ENCODE results near the gene NPY.
"Not testable (repeated sequence)": the region's sequence is repeated elsewhere in the genome, so short reads cannot be mapped to it uniquely, and the experiment has no call there.

Gene NPY

DNA sequence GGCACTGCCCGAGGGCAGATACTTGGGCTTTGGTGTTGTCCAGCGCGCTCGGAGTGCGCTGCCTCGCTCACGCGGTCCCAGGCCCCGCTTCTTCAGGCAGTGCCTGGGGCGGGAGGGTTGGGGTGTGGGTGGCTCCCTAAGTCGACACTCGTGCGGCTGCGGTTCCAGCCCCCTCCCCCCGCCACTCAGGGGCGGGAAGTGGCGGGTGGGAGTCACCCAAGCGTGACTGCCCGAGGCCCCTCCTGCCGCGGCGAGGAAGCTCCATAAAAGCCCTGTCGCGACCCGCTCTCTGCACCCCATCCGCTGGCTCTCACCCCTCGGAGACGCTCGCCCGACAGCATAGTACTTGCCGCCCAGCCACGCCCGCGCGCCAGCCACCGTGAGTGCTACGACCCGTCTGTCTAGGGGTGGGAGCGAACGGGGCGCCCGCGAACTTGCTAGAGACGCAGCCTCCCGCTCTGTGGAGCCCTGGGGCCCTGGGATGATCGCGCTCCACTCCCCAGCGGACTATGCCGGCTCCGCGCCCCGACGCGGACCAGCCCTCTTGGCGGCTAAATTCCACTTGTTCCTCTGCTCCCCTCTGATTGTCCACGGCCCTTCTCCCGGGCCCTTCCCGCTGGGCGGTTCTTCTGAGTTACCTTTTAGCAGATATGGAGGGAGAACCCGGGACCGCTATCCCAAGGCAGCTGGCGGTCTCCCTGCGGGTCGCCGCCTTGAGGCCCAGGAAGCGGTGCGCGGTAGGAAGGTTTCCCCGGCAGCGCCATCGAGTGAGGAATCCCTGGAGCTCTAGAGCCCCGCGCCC, at the start of gene NPY:
TSS of gene NPY (plus strand) at position 294 of the 802 bp plus-strand sequence. CDS start 1,051 bp downstream, outside the sequence.
- no peak for DNase-seq (ENCODE audit: low read depth in 2 of 2)

DNA sequence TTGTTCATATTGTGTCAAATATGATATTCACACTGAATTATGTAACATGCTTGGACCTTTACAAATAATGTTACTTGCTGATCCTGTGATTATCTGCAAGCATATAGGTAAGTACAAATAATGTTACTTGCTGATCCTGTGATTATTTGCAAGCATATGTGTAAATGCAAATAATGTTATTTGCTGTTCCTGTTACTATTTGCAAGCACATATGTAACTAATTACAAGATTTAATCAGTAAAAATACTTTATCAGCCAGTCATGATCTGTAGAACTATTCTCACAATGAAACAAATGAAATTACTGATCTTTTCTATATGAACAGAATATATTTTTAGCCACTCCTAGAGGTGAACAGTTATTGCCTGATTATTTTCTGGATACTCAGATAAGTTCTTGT, 44.7 kb upstream of the NPY start:
- DNase-seq (ENCODE audit: low read depth in 2 of 2) = no peak

DNA sequence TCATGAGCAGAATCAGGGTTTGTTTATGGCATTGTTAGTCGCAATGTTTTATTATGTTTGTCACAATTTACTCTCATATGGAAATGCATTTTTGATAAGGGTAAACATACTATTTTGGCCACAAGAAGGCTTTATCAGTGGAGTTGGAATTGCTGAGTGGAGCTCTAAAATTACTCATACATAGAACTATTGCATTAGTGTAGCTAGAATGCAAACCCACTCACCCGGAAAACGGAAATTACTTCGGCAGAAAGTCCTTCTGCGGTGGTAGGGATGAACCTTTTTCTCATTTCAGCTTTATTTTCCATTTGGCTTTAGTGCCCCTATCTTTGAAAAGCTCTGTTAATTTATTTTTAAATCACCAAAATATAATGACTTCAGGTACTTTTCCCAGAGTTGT, 42.8 kb upstream of the NPY start:
- DNase-seq (ENCODE audit: low read depth in 2 of 2) = no peak

DNA sequence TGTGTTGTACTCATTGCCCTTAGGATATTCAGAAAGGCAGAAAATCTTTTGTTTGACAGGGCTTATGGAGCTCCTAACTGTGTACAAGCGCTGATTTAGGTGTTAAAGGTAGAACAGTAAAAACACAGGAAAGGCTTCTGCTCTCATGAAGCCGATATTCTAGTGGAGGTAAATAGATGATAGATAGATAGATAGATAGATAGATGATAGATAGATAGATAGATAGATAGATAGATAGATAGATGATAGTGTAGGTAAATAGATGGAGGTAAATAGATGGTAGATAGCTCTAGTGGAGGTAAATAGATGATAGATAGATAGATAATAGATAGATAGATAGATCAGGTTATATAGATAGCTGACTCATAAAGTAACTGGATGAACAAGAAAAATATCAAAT, 39.4 kb upstream of the NPY start:
- DNase-seq (ENCODE audit: low read depth in 2 of 2) = no peak

DNA sequence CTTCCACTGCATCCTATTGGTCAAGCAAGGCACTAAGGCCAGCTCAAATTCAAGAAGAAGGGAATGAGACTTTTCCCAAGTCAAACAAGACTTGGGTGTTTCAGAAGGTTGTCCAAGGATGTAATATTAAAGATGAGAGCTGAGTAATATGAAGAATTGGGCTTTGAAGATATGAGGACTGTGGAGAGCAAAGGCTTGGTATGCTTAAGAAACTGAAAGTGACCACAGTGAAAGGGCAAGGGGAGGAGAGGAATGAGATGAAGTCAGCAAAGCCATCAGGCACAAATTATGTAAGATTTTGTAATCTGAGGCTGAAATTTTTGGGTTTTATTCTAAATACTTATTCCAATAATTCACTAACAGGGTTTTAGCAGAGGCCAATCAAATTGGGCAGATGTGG, 38.6 kb upstream of the NPY start:
- no peak for DNase-seq (ENCODE audit: low read depth in 2 of 2)

DNA sequence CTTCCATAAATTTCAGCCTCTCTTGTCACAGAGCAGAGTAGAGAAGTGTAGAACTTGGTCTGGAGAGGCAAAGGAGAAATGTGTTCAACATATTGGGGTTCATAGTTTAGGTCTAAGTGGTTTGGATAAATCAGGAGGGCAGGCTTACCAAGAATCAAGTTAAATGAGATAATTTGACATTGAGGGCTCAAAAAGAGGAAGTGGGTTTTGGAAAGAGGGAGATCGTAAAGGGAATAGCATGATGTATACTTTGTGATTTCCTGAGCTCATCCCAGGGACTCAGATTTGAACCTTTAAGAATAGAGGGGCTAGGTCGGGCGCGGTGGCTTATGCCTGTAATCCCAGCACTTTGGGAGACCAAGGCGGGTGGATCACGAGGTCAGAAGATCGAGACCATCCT, 34.7 kb upstream of the NPY start:
- DNase-seq (ENCODE audit: low read depth in 2 of 2) = no peak

DNA sequence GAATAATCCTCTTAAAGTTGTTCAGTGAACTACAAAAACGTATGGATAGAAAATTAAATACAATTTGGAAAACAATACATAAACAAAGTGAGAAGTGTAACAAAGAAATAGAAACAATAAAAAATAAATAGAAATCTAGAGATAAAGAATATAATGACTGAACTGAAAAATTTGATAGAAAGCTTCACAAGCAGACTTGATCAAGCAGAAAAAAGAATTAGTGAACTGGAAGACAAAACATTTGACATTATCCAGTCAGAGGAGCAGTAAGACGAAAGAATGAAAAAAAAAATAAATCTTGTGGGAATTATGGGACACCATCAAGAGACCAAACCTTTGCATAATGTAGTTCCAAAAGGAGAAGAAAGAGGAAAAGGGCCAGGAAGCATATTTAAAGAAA, 32.4 kb upstream of the NPY start:
- no peak for DNase-seq (ENCODE audit: low read depth in 2 of 2)

DNA sequence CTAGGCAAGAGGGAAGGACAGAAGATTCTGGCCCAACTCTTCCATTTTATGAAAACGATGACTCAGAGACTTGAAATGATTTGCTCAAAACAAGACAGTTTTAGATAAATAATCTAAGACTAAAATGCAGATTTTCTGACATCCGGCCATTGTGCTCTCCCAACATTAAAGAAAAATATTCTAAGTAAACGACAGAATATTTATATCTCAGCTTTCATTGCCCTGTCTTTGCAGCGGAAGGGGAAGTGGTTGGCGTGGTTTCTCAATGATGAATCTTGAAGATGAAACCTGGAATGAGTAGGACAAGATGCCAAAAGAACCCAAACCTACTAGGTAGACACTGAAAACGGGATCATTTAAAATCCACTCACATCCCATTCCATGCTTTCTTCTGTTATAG, 28.9 kb upstream of the NPY start:
- DNase-seq (ENCODE audit: low read depth in 2 of 2) = no peak

DNA sequence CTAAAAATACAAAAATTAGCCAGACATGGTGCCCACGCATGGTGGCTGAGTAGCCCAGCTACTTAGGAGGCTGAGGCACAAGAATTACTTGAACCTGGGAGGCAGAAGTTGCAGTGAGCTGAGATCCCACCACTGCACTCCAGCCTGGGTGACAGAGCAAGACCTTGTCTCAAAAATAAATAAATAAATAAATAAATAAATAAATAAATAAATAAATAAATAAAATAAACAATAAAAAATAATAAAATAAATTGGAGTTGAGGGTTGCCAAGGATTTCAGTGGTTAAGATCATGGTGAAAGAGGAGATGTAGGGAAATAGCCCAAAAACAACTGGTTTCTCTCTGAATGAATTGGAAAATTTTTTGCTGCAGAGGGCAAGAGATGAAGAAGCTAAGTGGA, 25.7 kb upstream of the NPY start:
- not testable (repeated sequence) for DNase-seq (ENCODE audit: low read depth in 2 of 2)

DNA sequence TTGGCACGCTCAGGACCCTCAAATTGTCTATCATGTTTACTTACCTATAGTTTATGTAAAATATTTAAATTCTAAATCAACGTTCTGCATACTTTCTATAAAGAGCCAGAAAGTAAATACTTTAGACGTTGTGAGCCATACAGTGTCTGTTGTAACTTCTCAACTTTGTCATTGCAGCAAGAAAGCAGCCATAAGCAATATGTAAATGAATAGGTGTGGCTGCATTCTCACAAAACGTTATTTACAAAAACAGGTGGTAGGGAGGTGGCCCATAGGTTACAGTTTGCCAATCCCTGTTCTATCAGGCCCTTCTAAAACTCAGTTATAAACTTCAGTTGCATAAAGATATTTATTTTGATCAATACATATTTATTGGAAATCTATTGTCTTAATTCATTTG, 12.1 kb upstream of the NPY start:
- no peak for DNase-seq (ENCODE audit: low read depth in 2 of 2)

DNA sequence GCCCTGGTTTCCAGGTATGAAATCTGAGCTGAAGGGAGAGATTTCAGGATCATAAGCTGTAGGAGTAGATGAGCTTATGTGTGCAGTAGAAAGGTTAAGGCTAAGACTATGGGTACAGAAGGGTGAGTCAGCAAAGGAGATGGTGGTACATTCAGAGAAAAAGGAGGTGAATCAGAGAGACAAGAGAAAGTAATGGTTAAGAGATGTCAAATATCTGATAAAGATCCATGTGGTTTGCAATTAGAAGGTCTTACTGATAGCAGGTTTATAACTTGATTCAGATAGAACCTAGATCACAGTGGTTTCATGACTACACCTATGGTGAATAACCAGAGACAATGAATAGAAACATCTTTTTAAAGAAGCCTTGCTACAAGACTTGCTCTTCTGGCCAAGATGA, 4.5 kb upstream of the NPY start:
- no peak for DNase-seq (ENCODE audit: low read depth in 2 of 2)

DNA sequence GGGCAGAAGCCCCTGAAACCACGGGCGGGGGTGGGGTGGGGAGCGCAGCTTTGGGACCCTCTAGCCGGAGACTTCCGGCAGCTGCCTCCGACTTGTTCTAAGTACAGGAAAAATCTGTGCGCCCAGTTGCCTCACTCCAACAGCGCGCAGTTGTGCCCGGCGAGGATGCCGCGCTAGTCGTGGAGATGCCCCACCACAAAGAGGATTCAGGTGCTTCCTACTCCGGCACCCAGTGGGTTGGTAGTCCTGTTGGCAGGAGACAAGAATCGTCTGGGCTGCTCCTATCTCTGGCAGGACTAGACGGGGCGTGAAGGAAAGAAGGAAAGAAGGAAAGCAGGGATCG, 465 bp upstream of the NPY start:
- no peak for DNase-seq (ENCODE audit: low read depth in 2 of 2)

DNA sequence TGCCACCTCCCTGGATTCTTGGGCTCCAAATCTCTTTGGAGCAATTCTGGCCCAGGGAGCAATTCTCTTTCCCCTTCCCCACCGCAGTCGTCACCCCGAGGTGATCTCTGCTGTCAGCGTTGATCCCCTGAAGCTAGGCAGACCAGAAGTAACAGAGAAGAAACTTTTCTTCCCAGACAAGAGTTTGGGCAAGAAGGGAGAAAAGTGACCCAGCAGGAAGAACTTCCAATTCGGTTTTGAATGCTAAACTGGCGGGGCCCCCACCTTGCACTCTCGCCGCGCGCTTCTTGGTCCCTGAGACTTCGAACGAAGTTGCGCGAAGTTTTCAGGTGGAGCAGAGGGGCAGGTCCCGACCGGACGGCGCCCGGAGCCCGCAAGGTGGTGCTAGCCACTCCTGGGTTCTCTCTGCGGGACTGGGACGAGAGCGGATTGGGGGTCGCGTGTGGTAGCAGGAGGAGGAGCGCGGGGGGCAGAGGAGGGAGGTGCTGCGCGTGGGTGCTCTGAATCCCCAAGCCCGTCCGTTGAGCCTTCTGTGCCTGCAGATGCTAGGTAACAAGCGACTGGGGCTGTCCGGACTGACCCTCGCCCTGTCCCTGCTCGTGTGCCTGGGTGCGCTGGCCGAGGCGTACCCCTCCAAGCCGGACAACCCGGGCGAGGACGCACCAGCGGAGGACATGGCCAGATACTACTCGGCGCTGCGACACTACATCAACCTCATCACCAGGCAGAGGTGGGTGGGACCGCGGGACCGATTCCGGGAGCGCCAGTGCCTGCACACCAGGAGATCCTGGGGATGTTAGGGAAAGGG, 913 bp downstream of the NPY start:
- DNase-seq (ENCODE audit: low read depth in 2 of 2) = no peak

DNA sequence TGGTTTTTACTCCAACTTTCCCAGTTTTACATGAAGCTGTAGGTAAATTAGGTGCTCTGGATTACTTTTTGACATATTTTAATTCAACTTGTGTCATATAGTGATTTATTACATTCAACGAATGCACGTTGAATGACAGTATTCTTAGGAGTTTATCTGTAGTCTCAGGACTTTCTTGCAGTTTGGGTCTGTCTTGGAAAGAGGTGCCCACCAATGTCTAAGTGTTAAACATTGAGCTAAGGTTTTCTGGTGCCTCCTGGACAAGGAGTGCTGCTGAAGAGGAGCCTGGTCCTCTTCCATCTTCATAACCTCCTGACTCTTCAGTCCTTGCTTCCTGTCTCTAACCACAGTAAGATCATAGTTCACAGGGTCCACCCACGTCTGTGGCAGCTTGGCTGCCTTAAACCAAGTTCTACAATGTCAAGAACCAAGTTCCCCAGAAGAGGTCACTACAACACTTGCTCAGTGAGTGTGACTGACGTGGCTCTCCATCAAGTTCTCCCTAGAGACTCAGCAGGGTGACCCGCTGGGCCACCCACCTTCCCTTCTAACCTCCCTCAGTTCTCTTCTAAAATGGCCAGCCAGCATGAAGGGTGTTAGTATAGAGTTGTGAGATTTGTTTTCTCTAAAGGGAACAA, 6.1 kb downstream of the NPY start:
- peak in 1 of 2 donors; percentile 35 for DNase-seq (ENCODE audit: low read depth in 2 of 2)

DNA sequence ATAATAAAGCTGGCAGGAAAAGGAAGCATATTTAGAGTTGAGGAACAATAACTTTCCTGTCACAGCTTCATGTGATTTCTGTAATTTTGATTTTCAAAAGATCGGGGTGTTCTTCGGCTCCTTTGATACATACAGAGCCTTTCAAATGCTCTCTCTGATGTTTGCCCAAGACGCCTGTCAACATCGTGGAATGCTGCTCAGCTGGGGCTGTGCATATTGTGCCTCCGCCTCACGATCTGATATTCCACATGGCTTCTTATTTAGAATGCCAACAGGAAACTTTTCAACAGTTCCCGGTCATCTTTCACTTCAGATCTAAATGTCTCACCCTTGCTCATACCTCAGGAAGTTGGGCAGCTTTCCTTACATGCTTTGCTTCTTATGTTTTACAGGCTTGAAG, 7.3 kb downstream of the NPY start:
- no peak for DNase-seq (ENCODE audit: low read depth in 2 of 2)

DNA sequence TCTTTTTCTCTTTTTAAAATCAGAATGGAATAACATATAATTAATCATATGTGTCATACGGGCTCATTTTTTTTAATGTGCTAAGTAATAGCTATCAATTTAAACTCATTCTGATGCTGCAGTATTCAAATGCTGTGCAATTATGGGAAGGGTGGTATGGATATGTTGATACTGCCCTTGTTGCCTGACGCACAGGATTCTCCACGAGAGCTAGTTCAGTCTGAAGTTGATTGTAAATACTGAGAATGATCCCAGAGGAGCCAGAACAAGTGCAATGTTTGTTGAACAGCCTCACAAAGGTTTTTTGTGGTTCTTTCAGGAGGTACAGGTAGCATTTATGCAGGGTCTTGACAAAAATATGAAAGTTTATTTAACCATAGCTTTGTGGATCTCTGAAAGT, 13.4 kb downstream of the NPY start:
- no peak for DNase-seq (ENCODE audit: low read depth in 2 of 2)

DNA sequence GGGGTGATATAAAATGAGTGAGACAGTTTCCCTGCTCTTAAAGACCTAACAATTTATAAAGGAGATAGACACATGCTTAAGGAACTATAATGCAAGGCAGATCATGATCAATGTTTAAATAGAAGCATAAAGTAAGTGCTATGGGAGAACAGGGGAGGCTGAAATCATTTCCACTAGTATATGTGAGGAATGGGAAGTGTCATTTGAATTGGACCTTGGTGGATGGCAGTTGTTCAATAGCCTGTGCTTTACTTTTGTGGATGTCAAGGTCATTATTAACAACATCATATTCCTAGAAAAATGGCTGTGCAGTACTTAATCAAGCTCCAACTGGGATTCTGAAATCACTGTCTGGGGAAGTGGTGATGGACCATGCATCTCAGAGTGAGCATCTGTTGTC, 14.7 kb downstream of the NPY start:
- DNase-seq (ENCODE audit: low read depth in 2 of 2) = no peak

DNA sequence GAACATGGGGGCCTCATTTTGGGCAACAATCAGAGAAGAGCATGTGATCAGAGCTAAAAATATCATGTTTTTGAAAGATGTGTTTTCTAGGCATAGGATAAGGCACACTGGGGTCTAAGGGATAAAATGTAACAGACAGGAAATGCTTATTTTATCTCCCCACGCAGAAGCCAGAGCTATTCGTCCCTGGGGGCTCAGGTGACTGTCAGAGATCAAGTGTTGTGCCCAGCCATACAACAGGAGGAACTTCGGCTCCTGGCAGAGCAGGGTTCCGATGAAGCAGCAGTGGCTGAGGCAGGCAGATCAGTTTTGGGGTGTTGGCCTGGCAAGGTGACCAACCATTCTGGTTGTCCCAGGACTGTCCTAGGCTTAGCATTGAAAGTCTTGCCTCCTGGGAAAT, 15.2 kb downstream of the NPY start:
- DNase-seq (ENCODE audit: low read depth in 2 of 2) = no peak

DNA sequence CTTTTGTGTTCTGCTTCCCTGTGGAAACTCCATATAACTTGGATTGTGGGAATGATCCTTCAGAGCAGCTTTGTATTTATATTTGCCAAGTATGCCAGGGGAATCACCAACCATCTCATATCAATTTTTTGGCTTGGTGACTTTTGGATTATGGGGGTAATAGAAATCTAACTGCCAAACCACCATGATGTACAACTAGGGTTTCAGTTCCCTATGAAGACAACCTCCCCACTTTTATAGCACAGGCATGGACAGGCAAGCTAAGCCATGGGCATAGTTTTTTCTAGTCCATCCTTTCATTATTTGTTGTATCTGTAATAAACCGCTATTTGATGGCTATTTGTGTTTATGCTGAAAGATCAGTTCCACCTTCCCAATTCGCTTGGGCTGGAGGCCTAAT, 17.7 kb downstream of the NPY start:
- DNase-seq (ENCODE audit: low read depth in 2 of 2) = no peak

DNA sequence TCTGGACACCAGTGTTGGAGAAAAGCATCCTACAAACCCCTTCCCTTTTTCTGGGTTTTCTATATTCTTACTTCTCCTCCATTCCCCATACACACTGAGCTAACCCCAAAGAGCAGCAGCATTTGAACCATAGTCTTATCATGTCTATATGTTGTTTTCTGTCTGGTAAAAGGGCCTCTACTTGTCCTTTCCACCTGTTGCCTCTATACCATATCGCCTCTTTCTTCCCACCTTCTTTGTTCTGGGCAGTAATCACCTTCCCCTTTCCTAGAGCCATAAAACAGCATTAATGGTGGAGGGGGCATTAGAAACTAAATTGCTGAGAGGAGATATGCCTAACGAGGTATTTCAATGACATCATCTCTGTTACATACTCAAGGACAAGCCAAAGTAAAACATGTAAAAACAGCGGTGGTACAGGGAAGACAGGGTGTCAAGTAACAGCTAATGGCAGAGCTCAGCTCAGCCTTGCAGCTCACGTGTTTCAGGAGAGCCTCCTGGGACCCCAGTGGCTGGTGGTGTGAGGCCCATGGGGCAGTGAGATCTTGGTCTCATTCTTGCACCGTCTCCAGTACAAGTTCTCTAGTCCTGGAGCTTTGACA, 20.6 kb downstream of the NPY start:
- no peak for DNase-seq (ENCODE audit: low read depth in 2 of 2)

DNA sequence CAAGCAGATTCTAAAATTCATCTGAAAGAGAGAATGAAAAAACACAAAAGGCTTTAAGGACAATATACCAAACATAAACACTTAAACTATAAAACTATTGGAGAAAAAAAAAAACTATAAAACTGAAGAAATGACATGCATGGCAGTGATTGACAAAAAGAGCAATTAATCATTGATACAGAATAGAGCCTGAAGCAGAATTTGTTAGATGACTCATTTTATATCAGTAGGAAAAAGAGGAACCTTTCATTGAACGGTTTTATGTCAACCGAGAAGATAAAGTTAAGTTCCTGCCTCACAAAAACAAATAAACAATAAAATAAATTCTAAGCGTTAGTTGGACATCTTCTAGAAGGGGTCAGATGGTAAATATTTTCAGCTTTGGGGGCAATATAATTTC, 23.3 kb downstream of the NPY start:
- no peak for DNase-seq (ENCODE audit: low read depth in 2 of 2)

DNA sequence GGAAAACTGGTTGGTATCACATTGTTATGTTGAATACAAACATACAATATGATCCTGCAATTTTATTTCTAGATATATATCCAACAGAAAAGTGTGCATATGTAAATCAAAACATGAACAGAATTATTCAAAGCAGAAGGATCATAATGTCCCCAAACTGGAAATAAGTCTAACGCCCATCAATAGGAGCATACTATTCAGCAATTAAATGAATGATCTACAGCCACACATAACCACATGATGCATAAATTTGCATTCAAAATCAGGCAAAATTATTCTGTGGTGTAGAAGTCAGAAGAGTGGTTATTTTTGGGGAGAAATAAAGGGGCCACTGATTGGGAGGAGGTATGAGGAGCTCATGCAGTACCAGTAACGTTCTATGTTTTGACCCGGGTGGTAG, 28.6 kb downstream of the NPY start:
- no peak for DNase-seq (ENCODE audit: low read depth in 2 of 2)

DNA sequence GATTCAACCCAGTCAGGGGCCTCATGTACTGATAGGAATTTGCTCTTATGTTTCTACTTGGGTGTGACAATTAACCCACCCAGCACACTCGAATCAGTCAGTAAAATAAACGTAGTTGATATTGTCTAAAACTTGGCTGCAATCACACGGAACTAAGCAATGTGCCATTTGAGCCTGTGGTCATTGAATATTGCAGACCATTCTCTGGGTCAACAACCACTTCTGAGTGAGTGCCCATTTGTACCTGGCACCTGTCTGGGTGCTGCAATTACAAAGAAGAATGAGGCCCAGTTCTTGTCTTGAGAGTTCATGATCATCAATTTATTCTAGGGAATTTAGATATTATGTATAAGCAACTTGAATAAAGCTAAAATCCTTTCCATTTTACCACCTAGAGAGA, 29.8 kb downstream of the NPY start:
- DNase-seq (ENCODE audit: low read depth in 2 of 2) = no peak
